Natural killer cell (primary cell): ENCODE measurements around the gene SYT3. TPM values are rescaled to one million over a fixed set of nuclear protein-coding genes. Genes with fewer than 3 reads are reported as not detected.

ENCODE experiments used
- ATAC-seq, 3 donors: fragments of 150-1000 bp in 2 of 3; fragments of 200-7000 bp in 1 of 3; cut with Tn5 transposase; 1 replicate in 1 of 3; 2 replicates in 2 of 3; pipeline ENCODE4 v1.10.0; 2021; ENCODE audit warnings: mild to moderate bottlenecking in 2 of 3, moderate library complexity in 2 of 3
- DNase-seq, 2 donors: peaks; one replicate each; pipeline versions ENCODE4 v3.0.0 to v3.0.0-alpha.2; 2013 to 2021; ENCODE audit warnings: mixed read lengths in 1 of 2
- H3K27ac ChIP-seq: one replicate; pipeline ENCODE4 v1.5.1; 2013; ENCODE audit warnings: mild to moderate bottlenecking, low read length
- H3K27me3 ChIP-seq: one replicate; pipeline ENCODE4 v1.6.1; 2013; ENCODE audit warnings: low read length; ENCODE audit not compliant: control insufficient read depth, insufficient read depth
- H3K36me3 ChIP-seq: one replicate; pipeline ENCODE4 v1.6.1; 2013; ENCODE audit warnings: low read length; ENCODE audit not compliant: control insufficient read depth, insufficient read depth
- H3K4me1 ChIP-seq: one replicate; pipeline ENCODE4 v1.6.1; 2013; ENCODE audit warnings: low read length; ENCODE audit not compliant: control insufficient read depth, insufficient read depth
- H3K4me3 ChIP-seq: one replicate; pipeline ENCODE4 v1.5.1; 2013; ENCODE audit warnings: low read length
- H3K9me3 ChIP-seq: one replicate; pipeline ENCODE4 v1.6.1; 2013; ENCODE audit warnings: low read length; ENCODE audit not compliant: control insufficient read depth, insufficient read depth
- H3K27ac Mint-ChIP-seq, 2 donors: one replicate each; pipeline ENCODE4 v1.8.0; 2022; ENCODE audit warnings: mild to moderate bottlenecking in 2 of 2, mixed read lengths in 2 of 2, moderate library complexity in 1 of 2
- H3K27me3 Mint-ChIP-seq, 2 donors: one replicate each; pipeline ENCODE4 v1.8.0; 2022; ENCODE audit warnings: low read depth in 2 of 2, mixed read lengths in 2 of 2
- H3K36me3 Mint-ChIP-seq: one replicate; pipeline ENCODE4 v1.8.0; 2022; ENCODE audit warnings: mixed read lengths
- H3K4me1 Mint-ChIP-seq, 2 donors: one replicate each; pipeline ENCODE4 v1.8.0; 2022; ENCODE audit warnings: mixed read lengths in 2 of 2
- H3K4me3 Mint-ChIP-seq: one replicate; pipeline ENCODE4 v1.8.0; 2022; ENCODE audit warnings: mild to moderate bottlenecking, moderate library complexity, mixed read lengths
- H3K9me3 Mint-ChIP-seq, 2 donors: one replicate each; pipeline ENCODE4 v1.8.0; 2022; ENCODE audit warnings: mixed read lengths in 2 of 2
- CTCF ChIP-seq: fragments of 200-600 bp; IDR thresholded peaks from one replicate; pipeline ENCODE4 v1.8.0; 2022; ENCODE audit warnings: antibody characterized with exemption
- WGBS: methylation state at CpG from one replicate; pipeline ENCODE4 v1.1.7; 2013; ENCODE audit warnings: missing lambda C conversion rate; ENCODE audit not compliant: insufficient coverage; 5-methylcytosine and 5-hydroxymethylcytosine counted together
- intact Hi-C: fragments of 100-400 bp; cut with micrococcal nuclease; formaldehyde crosslinking; loops from one replicate; pipeline ENCODE4 v1.14.2; 2022
- total RNA-seq, 4 donors: library from RNA; stranded (reverse); fragments of 120-200 nt in 1 of 4; gene quantifications; one replicate each; pipeline versions ENCODE4 v1.2.3 to v1.2.4, GENCODE V29; 2013 to 2022

The SYT3 gene
- total RNA-seq, 3 donors from 2014 or later (not counting 1 experiment from before 2014, with no cell fraction given), result not detected

GRCh38 chr19:50659318-50660087 is 19.8 kb upstream of the SYT3 start:
- Mint-ChIP-seq H3K27me3 (peaks cover 39 to 43% of the 10 kb centered on the region in 2 donors), H3K4me1 (peaks cover 14% of the 10 kb centered on the region in 2 donors), H3K27ac (no peak overlapping the region), H3K36me3 (peaks cover 5% of the 10 kb centered on the region), H3K4me3 (peak overlapping the region; percentile 53), H3K9me3 (peaks cover 5 to 7% of the 10 kb centered on the region in 2 donors)
- Histone ChIP-seq H3K27ac (no peak overlapping the region), H3K36me3 (no peaks in the 10 kb centered on the region), H3K9me3 (peaks cover 14% of the 10 kb centered on the region), H3K4me1 (peaks cover 18% of the 10 kb centered on the region), H3K4me3 (no peak overlapping the region), H3K27me3 (peaks cover 14% of the 10 kb centered on the region)
- 2% methylated on average over 15 of the region's 37 CpGs for WGBS
- ATAC-seq (no peak), DNase-seq (no peak)
- intact Hi-C loops, result no loop called here
- TF ChIP-seq CTCF, result no peak

- ATAC-seq (peak in 2 of 3 donors; percentile 16 to 29), DNase-seq (peak; percentile 40 to 73)
- Histone ChIP-seq H3K9me3 (peaks cover 14% of the 10 kb centered on the region), H3K27ac (peak overlapping the region; percentile 43), H3K36me3 (no peaks in the 10 kb centered on the region), H3K4me3 (no peak overlapping the region), H3K4me1 (peaks cover 18% of the 10 kb centered on the region), H3K27me3 (peaks cover 14% of the 10 kb centered on the region)
- H3K27me3 Mint-ChIP-seq, result peaks cover 41 to 47% of the 10 kb centered on the region in 2 donors
- intact Hi-C loops, result no loop called here
- 3% methylated on average over 67 of the region's 67 CpGs for WGBS
- H3K4me1 Mint-ChIP-seq, result peaks cover 14% of the 10 kb centered on the region in 2 donors
- H3K4me3 Mint-ChIP-seq, result peak overlapping the region; percentile 76
- TF ChIP-seq CTCF, result no peak
- peak overlapping the region; percentile 41 to 87 for H3K27ac Mint-ChIP-seq
- H3K36me3 Mint-ChIP-seq, result peaks cover 5% of the 10 kb centered on the region
- H3K9me3 Mint-ChIP-seq, result peaks cover 5 to 8% of the 10 kb centered on the region in 2 donors
These were observed 19.0 kb upstream of the SYT3 start for GRCh38 chr19:50658441-50659317.

GRCh38 chr19:50657712-50658440 is 18.2 kb upstream of the SYT3 start:
- peak; percentile 75 to 81 for DNase-seq
- peaks cover 18% of the 10 kb centered on the region for H3K4me1 ChIP-seq
- ATAC-seq, result peak; percentile 91 to 95 (median 91)
- Mint-ChIP-seq H3K9me3 (peaks cover 5 to 8% of the 10 kb centered on the region in 2 donors), H3K4me1 (peaks cover 14% of the 10 kb centered on the region in 2 donors), H3K27ac (peak overlapping the region; percentile 64 to 87), H3K4me3 (peak overlapping the region; percentile 76), H3K27me3 (peaks cover 41 to 45% of the 10 kb centered on the region in 2 donors), H3K36me3 (peaks cover 5% of the 10 kb centered on the region)
- TF ChIP-seq CTCF, result no peak
- H3K9me3 ChIP-seq, result peaks cover 14% of the 10 kb centered on the region
- H3K27me3 ChIP-seq, result peaks cover 14% of the 10 kb centered on the region
- peak overlapping the region; percentile 2 for H3K27ac ChIP-seq
- intact Hi-C loops, result no loop called here
- WGBS, result 4% methylated on average over 38 of the region's 38 CpGs
- no peaks in the 10 kb centered on the region for H3K36me3 ChIP-seq
- no peak overlapping the region for H3K4me3 ChIP-seq
